Measurements from ENCODE around the gene PTCH1.

DNA sequence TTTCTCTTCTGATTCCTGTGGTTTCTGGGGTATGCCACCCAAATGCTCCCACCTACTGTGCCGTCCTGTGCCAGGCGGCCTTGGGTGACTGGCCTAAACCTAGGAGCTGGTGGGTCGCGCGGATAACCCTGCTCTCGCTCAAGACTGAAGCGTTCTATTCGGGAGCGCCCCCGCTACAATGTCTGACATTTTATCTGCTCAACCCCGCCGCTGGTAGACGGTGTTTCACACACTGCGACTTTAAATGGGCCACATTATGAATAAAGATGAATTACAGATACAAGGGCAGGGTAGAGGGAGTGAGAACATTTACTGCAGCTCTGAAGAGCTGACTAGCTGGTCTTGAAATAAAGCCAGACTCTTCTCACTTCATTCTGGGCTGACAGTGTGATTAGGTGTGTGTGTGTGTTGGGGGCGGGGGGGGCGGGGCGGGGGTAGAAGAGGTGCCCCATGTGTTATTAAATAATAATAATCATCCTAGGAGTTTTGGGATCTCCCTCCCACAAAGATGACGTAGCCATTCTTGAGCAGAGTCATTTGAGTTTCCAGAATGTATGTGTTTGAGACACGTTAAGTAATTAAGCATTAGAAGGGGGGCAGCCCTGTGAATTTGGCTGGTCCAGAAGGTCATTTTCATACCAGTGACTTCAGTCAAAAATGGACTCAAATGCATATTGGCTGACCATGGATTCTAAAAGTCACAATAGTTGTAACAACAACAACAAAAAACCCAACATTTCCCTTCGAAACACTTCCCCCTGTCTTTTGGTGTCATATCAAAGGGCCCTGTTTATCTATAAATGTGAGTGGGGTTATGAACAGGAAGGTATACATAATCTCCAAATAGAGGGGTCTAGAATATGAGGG is 1.0 kb upstream of the PTCH1 start:
- no peak for TF ChIP-seq RAD21 (IDR thresholded peaks at IDR 0.05)
- TF ChIP-seq, protein P1, sequence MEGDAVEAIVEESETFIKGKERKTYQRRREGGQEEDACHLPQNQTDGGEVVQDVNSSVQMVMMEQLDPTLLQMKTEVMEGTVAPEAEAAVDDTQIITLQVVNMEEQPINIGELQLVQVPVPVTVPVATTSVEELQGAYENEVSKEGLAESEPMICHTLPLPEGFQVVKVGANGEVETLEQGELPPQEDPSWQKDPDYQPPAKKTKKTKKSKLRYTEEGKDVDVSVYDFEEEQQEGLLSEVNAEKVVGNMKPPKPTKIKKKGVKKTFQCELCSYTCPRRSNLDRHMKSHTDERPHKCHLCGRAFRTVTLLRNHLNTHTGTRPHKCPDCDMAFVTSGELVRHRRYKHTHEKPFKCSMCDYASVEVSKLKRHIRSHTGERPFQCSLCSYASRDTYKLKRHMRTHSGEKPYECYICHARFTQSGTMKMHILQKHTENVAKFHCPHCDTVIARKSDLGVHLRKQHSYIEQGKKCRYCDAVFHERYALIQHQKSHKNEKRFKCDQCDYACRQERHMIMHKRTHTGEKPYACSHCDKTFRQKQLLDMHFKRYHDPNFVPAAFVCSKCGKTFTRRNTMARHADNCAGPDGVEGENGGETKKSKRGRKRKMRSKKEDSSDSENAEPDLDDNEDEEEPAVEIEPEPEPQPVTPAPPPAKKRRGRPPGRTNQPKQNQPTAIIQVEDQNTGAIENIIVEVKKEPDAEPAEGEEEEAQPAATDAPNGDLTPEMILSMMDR (IDR thresholded peaks at IDR 0.05; ENCODE audit: low read depth, low read length, missing input control), result no peak
- TF ChIP-seq GABPA (IDR thresholded peaks at IDR 0.05 in 1 of 2, conservative IDR thresholded peaks at IDR 0.05 in 1 of 2), result no peak
